SK-N-SH treated with all-trans-retinoic acid at 6 μM for 48 hours (cell line): ENCODE results near the gene LITAF.

Experiments
- ATAC-seq: fragments of 200-7000 bp; cut with Tn5 transposase; 3 replicates; pipeline ENCODE4 v1.9.1; 2020; ENCODE audit warnings: mild to moderate bottlenecking, moderate library complexity
- ARNTL ChIP-seq: fragments of 450-650 bp; formaldehyde crosslinking; IDR thresholded peaks from 2 replicates; pipeline ENCODE4 v1.5.0; 2020; ENCODE audit warnings: low read depth, mild to moderate bottlenecking, moderate library complexity, borderline replicate concordance
- BACH2 ChIP-seq: fragments of 250-450 bp; sonication (Bioruptor Pico); IDR thresholded peaks from 2 replicates; pipeline ENCODE4 v1.9.0; 2021; ENCODE audit warnings: mild to moderate bottlenecking, borderline replicate concordance
- CSDC2 ChIP-seq: fragments of 250-450 bp; sonication (Bioruptor Pico); IDR thresholded peaks from 2 replicates; pipeline ENCODE4 v1.5.0; 2020; ENCODE audit warnings: mild to moderate bottlenecking, moderate library complexity
- CSRNP3 ChIP-seq: fragments of 250-450 bp; sonication (Bioruptor Pico); IDR thresholded peaks from 2 replicates; pipeline ENCODE4 v1.5.1; 2021; ENCODE audit warnings: mild to moderate bottlenecking, moderate library complexity
- ESRRG ChIP-seq: fragments of 250-450 bp; sonication (Bioruptor Pico); IDR thresholded peaks from 2 replicates; pipeline ENCODE4 v1.6.1; 2021; ENCODE audit warnings: mild to moderate bottlenecking
- GLIS3 ChIP-seq: fragments of 250-450 bp; sonication (Bioruptor Pico); IDR thresholded peaks from 2 replicates; pipeline ENCODE4 v1.5.0; 2020; ENCODE audit warnings: mild to moderate bottlenecking, moderate library complexity
- ISL1 ChIP-seq: fragments of 250-450 bp; sonication (Bioruptor Pico); IDR thresholded peaks from 2 replicates; pipeline ENCODE4 v2.1.2; 2022; ENCODE audit warnings: mild to moderate bottlenecking, moderate library complexity
- PPARA ChIP-seq: fragments of 250-450 bp; sonication (Bioruptor Pico); IDR thresholded peaks from 2 replicates; pipeline ENCODE4 v1.5.0; 2020; ENCODE audit warnings: mild to moderate bottlenecking, borderline replicate concordance
- RARB ChIP-seq: fragments of 250-450 bp; sonication (Bioruptor Pico); IDR thresholded peaks from 2 replicates; pipeline ENCODE4 v1.8.0; 2021; ENCODE audit warnings: mild to moderate bottlenecking, moderate library complexity
- SNAI2 ChIP-seq: fragments of 250-450 bp; sonication (Bioruptor Pico); IDR thresholded peaks from 2 replicates; pipeline ENCODE4 v1.5.0; 2020; ENCODE audit warnings: mild to moderate bottlenecking, moderate library complexity
- TOX ChIP-seq: fragments of 250-450 bp; sonication (Bioruptor Pico); IDR thresholded peaks from 2 replicates; pipeline ENCODE4 v1.8.0; 2021; ENCODE audit warnings: mild to moderate bottlenecking, moderate library complexity, borderline replicate concordance
- ZC3H10 ChIP-seq: fragments of 250-450 bp; sonication (Bioruptor Pico); IDR thresholded peaks from 2 replicates; pipeline ENCODE4 v1.5.1; 2021; ENCODE audit warnings: mild to moderate bottlenecking, moderate library complexity
- ZFP3 ChIP-seq: fragments of 250-450 bp; sonication (Bioruptor Pico); IDR thresholded peaks from 2 replicates; pipeline ENCODE4 v1.5.0; 2020; ENCODE audit warnings: mild to moderate bottlenecking, moderate library complexity
- ZFP30 ChIP-seq: fragments of 450-650 bp; formaldehyde crosslinking; IDR thresholded peaks from 2 replicates; pipeline ENCODE4 v1.5.0; 2022; ENCODE audit warnings: mild to moderate bottlenecking, moderate library complexity
- ZNF565 ChIP-seq: fragments of 450-650 bp; formaldehyde crosslinking; conservative IDR thresholded peaks from 2 replicates; pipeline ENCODE4 v1.5.0; 2020; ENCODE audit warnings: low read depth, mild to moderate bottlenecking, moderate library complexity
- ZNF70 ChIP-seq: fragments of 450-650 bp; formaldehyde crosslinking; IDR thresholded peaks from 2 replicates; pipeline ENCODE4 v1.5.0; 2020; ENCODE audit warnings: mild to moderate bottlenecking, moderate library complexity
- ZNF8 ChIP-seq: fragments of 450-650 bp; formaldehyde crosslinking; IDR thresholded peaks from 2 replicates; pipeline ENCODE4 v1.5.0; 2020; ENCODE audit warnings: mild to moderate bottlenecking, moderate library complexity
- TF ChIP-seq, protein P1 (sequence below): fragments of 250-450 bp; sonication (Bioruptor Pico); IDR thresholded peaks from 2 replicates; pipeline ENCODE4 v1.5.1; 2020; ENCODE audit warnings: low read depth, mild to moderate bottlenecking, moderate library complexity
- TF ChIP-seq, protein P2 (sequence below): fragments of 250-450 bp; sonication (Bioruptor Pico); IDR thresholded peaks from 2 replicates; pipeline ENCODE4 v1.8.0; 2020; ENCODE audit warnings: mild to moderate bottlenecking, moderate library complexity, borderline replicate concordance
- TF ChIP-seq, protein P3 (sequence below): fragments of 250-450 bp; sonication (Bioruptor Pico); IDR thresholded peaks from 2 replicates; pipeline ENCODE4 v1.8.0; 2021; ENCODE audit warnings: low read depth, mild to moderate bottlenecking, moderate library complexity, borderline replicate concordance

LITAF gene

DNA sequence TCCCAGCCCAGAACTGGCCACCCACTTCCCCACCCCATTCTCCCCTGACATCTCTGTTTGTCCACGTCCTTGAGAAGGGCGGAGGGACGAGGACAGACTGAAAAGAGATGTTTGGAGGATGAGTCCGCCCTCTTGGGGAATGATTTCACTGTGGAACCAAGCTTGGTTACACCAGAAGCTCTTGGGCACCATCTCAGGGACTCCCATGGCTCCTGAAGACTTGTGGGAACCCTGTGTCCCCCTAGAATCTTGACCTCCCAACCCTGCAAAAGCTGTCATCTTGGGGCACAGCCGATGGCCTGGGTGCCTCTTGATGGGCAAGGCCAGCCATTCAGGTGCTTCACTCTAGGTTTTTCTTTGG lies 25.9 kb upstream of the LITAF start:
- TF ChIP-seq ESRRG (CRISPR knock-in tag) (no peak), ZC3H10 (CRISPR knock-in tag) (no peak), RARB (CRISPR knock-in tag) (no peak), SNAI2 (no peak), ARNTL (CRISPR knock-in tag) (no peak)
- TF ChIP-seq, protein P1, sequence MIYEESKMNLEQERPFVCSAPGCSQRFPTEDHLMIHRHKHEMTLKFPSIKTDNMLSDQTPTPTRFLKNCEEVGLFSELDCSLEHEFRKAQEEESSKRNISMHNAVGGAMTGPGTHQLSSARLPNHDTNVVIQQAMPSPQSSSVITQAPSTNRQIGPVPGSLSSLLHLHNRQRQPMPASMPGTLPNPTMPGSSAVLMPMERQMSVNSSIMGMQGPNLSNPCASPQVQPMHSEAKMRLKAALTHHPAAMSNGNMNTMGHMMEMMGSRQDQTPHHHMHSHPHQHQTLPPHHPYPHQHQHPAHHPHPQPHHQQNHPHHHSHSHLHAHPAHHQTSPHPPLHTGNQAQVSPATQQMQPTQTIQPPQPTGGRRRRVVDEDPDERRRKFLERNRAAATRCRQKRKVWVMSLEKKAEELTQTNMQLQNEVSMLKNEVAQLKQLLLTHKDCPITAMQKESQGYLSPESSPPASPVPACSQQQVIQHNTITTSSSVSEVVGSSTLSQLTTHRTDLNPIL (CRISPR knock-in tag): no peak
- no peak for ATAC-seq

DNA sequence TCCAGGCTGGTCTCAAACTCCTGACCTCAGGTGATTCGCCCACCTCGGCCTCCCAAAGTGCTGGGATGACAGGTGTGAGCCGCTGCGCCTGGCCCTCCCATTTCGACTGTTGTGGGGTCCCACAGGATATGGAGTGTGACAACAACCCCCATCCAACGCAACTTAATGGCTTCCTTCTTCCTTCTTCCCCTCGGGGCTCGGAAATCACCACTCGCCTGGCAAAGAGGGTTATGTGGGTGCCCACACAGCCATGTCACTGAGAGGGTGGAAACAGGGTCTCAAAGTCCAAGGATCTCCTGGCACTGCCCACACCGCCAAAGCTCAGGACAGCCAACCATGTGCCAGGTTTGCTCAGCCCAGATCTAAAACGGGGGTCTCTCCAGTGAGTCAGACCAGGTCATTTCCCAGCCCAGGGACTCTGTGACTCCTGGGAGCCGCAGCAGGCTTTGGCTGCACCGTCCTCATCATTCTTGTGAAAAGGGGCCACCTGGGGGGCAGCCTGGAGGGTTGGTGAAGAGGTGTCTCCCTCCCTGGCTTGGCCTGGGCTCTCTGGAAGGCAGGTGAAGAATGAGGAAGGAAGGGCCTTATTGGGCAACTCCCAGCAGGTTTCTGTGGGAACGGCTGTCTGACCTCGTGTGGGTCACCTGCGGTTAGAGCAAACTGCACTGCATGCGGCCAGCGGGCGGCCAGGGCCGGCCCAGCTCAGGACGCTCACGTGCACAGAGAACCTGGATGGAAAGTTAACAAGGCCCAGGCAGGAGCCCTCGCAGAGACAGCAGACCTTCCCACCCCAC lies 25.3 kb upstream of the LITAF start:
- no peak for ATAC-seq

GRCh38 chr16:11610580-11610979 lies 23.9 kb upstream of the LITAF start:
- no peak for TF ChIP-seq RARB (CRISPR knock-in tag)
- no peak for TF ChIP-seq PPARA (CRISPR knock-in tag)
- TF ChIP-seq TOX (CRISPR knock-in tag): no peak
- TF ChIP-seq GLIS3 (CRISPR knock-in tag): no peak
- no peak for TF ChIP-seq ZNF70 (CRISPR knock-in tag)
- TF ChIP-seq, protein P1 (CRISPR knock-in tag): no peak
- TF ChIP-seq ZFP3 (CRISPR knock-in tag): no peak
- TF ChIP-seq ZNF565 (CRISPR knock-in tag): no peak
- TF ChIP-seq ISL1 (CRISPR knock-in tag): no peak
- ATAC-seq: no peak

More for the DNA sequence above, 25.3 kb upstream of the LITAF start:
- no peak for TF ChIP-seq ZC3H10 (CRISPR knock-in tag)

GRCh38 chr16:11610121-11610505 lies 23.4 kb upstream of the LITAF start:
- ATAC-seq: no peak
- TF ChIP-seq, protein P1 (CRISPR knock-in tag): no peak
- no peak for TF ChIP-seq SNAI2
- no peak for TF ChIP-seq ESRRG (CRISPR knock-in tag)
- TF ChIP-seq GLIS3 (CRISPR knock-in tag): no peak
- TF ChIP-seq ZNF565 (CRISPR knock-in tag): no peak
- no peak for TF ChIP-seq ZFP30 (CRISPR knock-in tag)
- TF ChIP-seq, protein P2, sequence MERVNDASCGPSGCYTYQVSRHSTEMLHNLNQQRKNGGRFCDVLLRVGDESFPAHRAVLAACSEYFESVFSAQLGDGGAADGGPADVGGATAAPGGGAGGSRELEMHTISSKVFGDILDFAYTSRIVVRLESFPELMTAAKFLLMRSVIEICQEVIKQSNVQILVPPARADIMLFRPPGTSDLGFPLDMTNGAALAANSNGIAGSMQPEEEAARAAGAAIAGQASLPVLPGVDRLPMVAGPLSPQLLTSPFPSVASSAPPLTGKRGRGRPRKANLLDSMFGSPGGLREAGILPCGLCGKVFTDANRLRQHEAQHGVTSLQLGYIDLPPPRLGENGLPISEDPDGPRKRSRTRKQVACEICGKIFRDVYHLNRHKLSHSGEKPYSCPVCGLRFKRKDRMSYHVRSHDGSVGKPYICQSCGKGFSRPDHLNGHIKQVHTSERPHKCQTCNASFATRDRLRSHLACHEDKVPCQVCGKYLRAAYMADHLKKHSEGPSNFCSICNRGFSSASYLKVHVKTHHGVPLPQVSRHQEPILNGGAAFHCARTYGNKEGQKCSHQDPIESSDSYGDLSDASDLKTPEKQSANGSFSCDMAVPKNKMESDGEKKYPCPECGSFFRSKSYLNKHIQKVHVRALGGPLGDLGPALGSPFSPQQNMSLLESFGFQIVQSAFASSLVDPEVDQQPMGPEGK (CRISPR knock-in tag): no peak
- no peak for TF ChIP-seq CSRNP3
- TF ChIP-seq RARB (CRISPR knock-in tag): no peak
- TF ChIP-seq ISL1 (CRISPR knock-in tag): no peak
- TF ChIP-seq CSDC2: no peak
- no peak for TF ChIP-seq ZNF8 (CRISPR knock-in tag)
- TF ChIP-seq ARNTL (CRISPR knock-in tag): no peak
- no peak for TF ChIP-seq BACH2
- TF ChIP-seq, protein P3, sequence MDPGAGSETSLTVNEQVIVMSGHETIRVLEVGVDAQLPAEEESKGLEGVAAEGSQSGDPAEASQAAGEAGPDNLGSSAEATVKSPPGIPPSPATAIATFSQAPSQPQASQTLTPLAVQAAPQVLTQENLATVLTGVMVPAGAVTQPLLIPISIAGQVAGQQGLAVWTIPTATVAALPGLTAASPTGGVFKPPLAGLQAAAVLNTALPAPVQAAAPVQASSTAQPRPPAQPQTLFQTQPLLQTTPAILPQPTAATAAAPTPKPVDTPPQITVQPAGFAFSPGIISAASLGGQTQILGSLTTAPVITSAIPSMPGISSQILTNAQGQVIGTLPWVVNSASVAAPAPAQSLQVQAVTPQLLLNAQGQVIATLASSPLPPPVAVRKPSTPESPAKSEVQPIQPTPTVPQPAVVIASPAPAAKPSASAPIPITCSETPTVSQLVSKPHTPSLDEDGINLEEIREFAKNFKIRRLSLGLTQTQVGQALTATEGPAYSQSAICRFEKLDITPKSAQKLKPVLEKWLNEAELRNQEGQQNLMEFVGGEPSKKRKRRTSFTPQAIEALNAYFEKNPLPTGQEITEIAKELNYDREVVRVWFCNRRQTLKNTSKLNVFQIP (CRISPR knock-in tag): no peak
